ENCODE data around the gene TP53RK. TPM values are rescaled to one million over a fixed set of nuclear protein-coding genes. Genes with fewer than 3 reads are reported as not detected.

Gene TP53RK
- total RNA-seq, 1 donor = 17.4 TPM

DNA sequence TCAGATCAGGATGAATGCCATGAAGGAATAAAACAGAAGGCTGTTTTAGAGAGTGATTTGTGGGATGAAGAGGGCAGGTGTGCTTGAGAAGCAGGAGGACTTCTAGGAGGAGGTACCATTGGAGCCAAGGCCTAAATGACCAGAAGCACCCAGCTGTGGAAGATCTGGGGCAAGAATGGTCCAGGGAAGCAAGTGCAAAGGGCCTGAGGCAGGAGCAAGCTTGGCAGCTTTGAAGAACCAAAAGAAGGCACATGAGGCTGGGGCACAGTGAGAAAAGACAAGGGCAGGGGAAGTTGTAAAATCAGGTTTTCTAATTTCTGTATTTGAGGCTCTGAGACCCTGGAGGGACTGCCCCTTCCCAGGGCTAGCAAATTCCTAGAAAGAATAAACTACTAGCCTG lies 47.8 kb downstream of the TP53RK start:
- no peak for TF ChIP-seq CTCF (IDR thresholded peaks at IDR 0.05; ENCODE audit: insufficient read depth, low read length)
- no peak for DNase-seq (ENCODE audit: low read depth)
- H3K4me3 ChIP-seq (ENCODE audit: low read depth, low read length) = no peak overlapping the region

DNA sequence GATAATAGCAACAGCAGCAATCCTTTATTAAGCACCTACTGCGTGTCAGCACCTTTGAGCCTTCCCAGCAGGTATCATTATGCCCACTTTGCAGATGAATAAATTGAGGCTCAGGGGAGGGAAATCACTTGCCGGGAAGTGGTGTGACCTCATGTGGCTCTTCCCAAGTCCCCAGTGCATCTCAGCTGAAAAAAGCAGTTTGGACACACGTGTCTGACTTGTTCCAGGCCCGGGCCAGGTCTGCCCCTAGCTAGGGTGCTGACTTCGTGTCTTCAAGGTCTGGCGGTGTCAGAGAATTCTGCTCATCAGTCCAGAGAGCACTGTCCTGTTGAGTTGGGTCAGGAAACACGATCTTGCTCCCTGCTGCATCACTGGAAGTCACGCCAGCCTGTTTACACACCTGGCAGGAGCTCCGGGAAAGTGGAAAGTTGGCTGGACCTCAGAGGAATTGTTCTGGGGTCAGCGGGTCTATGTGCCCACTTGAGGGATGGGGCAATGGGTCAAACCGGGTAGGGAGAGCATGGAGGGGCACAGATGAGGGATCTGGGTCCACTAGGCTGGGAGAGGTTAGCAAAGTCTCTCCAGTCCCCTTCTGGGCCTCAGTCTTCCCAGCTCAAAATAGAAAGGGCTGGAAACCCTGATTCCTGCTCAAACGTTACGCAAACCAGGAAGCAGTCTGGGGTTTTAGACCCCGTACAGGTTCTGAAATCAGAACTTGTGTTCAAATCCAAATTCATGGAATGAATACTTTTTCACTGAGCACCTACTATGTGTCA lies 48.5 kb downstream of the TP53RK start:
- no peak for TF ChIP-seq CTCF (IDR thresholded peaks at IDR 0.05; ENCODE audit: insufficient read depth, low read length)
- no peak overlapping the region for H3K4me3 ChIP-seq (ENCODE audit: low read depth, low read length)
- no peak for DNase-seq (ENCODE audit: low read depth)

DNA sequence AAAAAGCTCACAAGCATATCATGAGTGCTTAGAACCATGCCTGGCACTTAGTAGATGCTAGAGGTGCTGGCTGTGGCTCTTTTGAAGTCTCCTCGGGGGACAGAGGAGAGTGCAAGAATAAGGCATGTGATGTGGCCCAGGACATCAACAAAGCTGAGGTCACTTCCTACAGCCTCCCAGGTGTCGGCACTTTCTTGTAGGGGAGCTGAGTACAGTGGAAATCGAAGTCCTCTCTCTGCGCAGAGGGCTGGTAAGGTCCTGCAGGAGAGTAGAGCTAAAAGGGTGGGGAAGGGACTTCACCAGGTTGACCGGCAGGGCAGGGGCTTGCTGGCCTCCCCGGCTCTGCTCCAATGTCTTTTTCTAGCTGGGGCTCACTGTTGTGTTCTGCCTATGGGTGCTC lies 49.2 kb downstream of the TP53RK start:
- no peak for DNase-seq (ENCODE audit: low read depth)
- H3K4me3 ChIP-seq (ENCODE audit: low read depth, low read length) = no peak overlapping the region
- TF ChIP-seq CTCF (IDR thresholded peaks at IDR 0.05; ENCODE audit: insufficient read depth, low read length) = no peak

GRCh38 chr20:46639587-46639986 lies 49.7 kb downstream of the TP53RK start:
- no peak for TF ChIP-seq CTCF (IDR thresholded peaks at IDR 0.05; ENCODE audit: insufficient read depth, low read length)
- no peak for DNase-seq (ENCODE audit: low read depth)
- no peak overlapping the region for H3K4me3 ChIP-seq (ENCODE audit: low read depth, low read length)

GRCh38 chr20:46638898-46639274 lies 50.4 kb downstream of the TP53RK start:
- TF ChIP-seq CTCF (IDR thresholded peaks at IDR 0.05; ENCODE audit: insufficient read depth, low read length) = no peak
- no peak overlapping the region for H3K4me3 ChIP-seq (ENCODE audit: low read depth, low read length)
- no peak for DNase-seq (ENCODE audit: low read depth)

- H3K4me3 ChIP-seq (ENCODE audit: low read depth, low read length) = no peak overlapping the region
- TF ChIP-seq CTCF (IDR thresholded peaks at IDR 0.05; ENCODE audit: insufficient read depth, low read length) = no peak
- DNase-seq (ENCODE audit: low read depth) = no peak
Observed at GRCh38 chr20:46638134-46638897, 50.9 kb downstream of the TP53RK start.

Measured in fibroblast of the aortic adventitia (primary cell).